Endothelial cell of umbilical vein (primary cell): ENCODE results near the gene ENPP3. TPM values are rescaled to one million over a fixed set of nuclear protein-coding genes. Genes with fewer than 3 reads are reported as not detected.

Experiments
- BruUV-seq: library from RNA; stranded (reverse); fragments of 400-500 nt; replicated peaks from 2 replicates; lab custom pipeline; 2021; lab: Mats Ljungman, UMichigan
- CTCF ChIA-PET: fragments of 300-600, 350-600 bp; sonication (Branson Sonifier 250); formaldehyde crosslinking; loops from one replicate; lab custom pipeline; 2021; ENCODE audit warnings: antibody characterized with exemption, inconsistent platforms; lab: Charles Lee
- POLR2A ChIA-PET: fragments of 300-600, 350-600 bp; sonication (Branson Sonifier 250); formaldehyde crosslinking; loops from one replicate; lab custom pipeline; 2021; ENCODE audit warnings: antibody characterized with exemption, inconsistent platforms; lab: Charles Lee
- DNase-seq: peaks from one replicate; pipeline ENCODE4 v3.0.0-alpha.2; 2011; ENCODE audit warnings: low read depth, low spot score
- FAIRE-seq: peaks from 2 replicates; lab custom pipeline; 2011; peaks lifted over from hg19 to GRCh38; lab: Jason Lieb, UNC
- H2AFZ ChIP-seq: 2 replicates; pipeline ENCODE4 v1.6.0; 2012; ENCODE audit warnings: low read depth, low read length, control low read depth, inconsistent platforms
- H3K27ac ChIP-seq: 2 replicates; pipeline ENCODE4 v1.5.1; 2011; ENCODE audit warnings: low read depth, mild to moderate bottlenecking, control low read depth, low read length, moderate library complexity; ENCODE audit not compliant: insufficient read depth
- H3K27me3 ChIP-seq, 2 experiments: 2 replicates each; pipeline versions ENCODE4 v1.6.0 to v1.6.1; 2011; ENCODE audit warnings: low read length in 2 of 2, mixed read lengths in 1 of 2; ENCODE audit not compliant: control insufficient read depth in 2 of 2, insufficient read depth in 2 of 2
- H3K36me3 ChIP-seq, 2 experiments: 2 replicates in 1 of 2; 3 replicates in 1 of 2; pipeline ENCODE4 v1.5.1; 2011; ENCODE audit warnings: low read length in 2 of 2, mild to moderate bottlenecking in 1 of 2, moderate library complexity in 1 of 2; ENCODE audit not compliant: control insufficient read depth in 2 of 2, insufficient read depth in 2 of 2; ENCODE audit errors: extremely low read depth in 1 of 2
- H3K4me1 ChIP-seq: 3 replicates; pipeline ENCODE4 v1.5.1; 2011; ENCODE audit warnings: mild to moderate bottlenecking, low read length; ENCODE audit not compliant: control insufficient read depth, insufficient read depth; ENCODE audit errors: extremely low read depth
- H3K4me2 ChIP-seq: 2 replicates; pipeline ENCODE4 v1.6.1; 2011; ENCODE audit warnings: low read length, control low read depth, mixed read lengths; ENCODE audit not compliant: insufficient read depth
- H3K4me3 ChIP-seq, 3 experiments: fragments of 200-600 bp in 1 of 3; sonication (generic), shearing (Covaris generic) in 1 of 3; replicated peaks in 1 of 3; 2 replicates each; pipeline ENCODE4 v1.5.1; 2011 to 2016; ENCODE audit warnings: control low read depth in 3 of 3, low read length in 3 of 3, mild to moderate bottlenecking in 2 of 3, inconsistent platforms in 1 of 3, low read depth in 1 of 3, moderate library complexity in 1 of 3; ENCODE audit not compliant: insufficient read depth in 1 of 3
- H3K79me2 ChIP-seq: 2 replicates; pipeline ENCODE4 v1.6.0; 2012; ENCODE audit warnings: low read length, inconsistent platforms; ENCODE audit not compliant: control insufficient read depth, insufficient read depth
- H3K9ac ChIP-seq: replicated peaks from 2 replicates; pipeline ENCODE3; 2011; ENCODE audit warnings: low read length, control low read depth; ENCODE audit not compliant: insufficient read depth; ENCODE audit errors: extremely low read depth
- H3K9me1 ChIP-seq: replicated peaks from 3 replicates; pipeline ENCODE4 v1.6.0; 2011; ENCODE audit warnings: mild to moderate bottlenecking, low read length; ENCODE audit not compliant: control insufficient read depth, insufficient read depth; ENCODE audit errors: extremely low read depth
- H3K9me3 ChIP-seq: replicated peaks from 2 replicates; pipeline ENCODE4 v1.5.1; 2012; ENCODE audit warnings: low read length, inconsistent platforms; ENCODE audit not compliant: control insufficient read depth, insufficient read depth
- H4K20me1 ChIP-seq: replicated peaks from 2 replicates; pipeline ENCODE3; 2011; ENCODE audit warnings: mild to moderate bottlenecking, low read length; ENCODE audit not compliant: control insufficient read depth, insufficient read depth; ENCODE audit errors: extremely low read depth
- EZH2 ChIP-seq: IDR thresholded peaks from 2 replicates; pipeline ENCODE4 v1.6.1; 2012; ENCODE audit warnings: borderline replicate concordance, low read depth, mild to moderate bottlenecking, moderate library complexity, low read length, inconsistent platforms; ENCODE audit not compliant: severe bottlenecking
- GATA2 ChIP-seq: IDR thresholded peaks from 2 replicates; pipeline ENCODE4 v1.7.0; 2011; ENCODE audit warnings: low read depth, mild to moderate bottlenecking, moderate library complexity, mixed read lengths, low read length; ENCODE audit not compliant: insufficient read length, insufficient read depth
- JUN ChIP-seq: IDR thresholded peaks from 2 replicates; pipeline ENCODE4 v1.6.1; 2011; ENCODE audit warnings: borderline replicate concordance, low read depth; ENCODE audit not compliant: insufficient read length, insufficient read depth
- POLR2A ChIP-seq: IDR thresholded peaks from 2 replicates; pipeline ENCODE4 v1.6.1; 2012; ENCODE audit warnings: low read depth, mild to moderate bottlenecking, control low read depth, low read length
- POLR2AphosphoS5 ChIP-seq: IDR thresholded peaks from 2 replicates; pipeline ENCODE4 v1.6.1; 2012; ENCODE audit warnings: low read depth, mild to moderate bottlenecking, control low read depth, low read length, moderate library complexity; ENCODE audit not compliant: insufficient read depth
- dilution Hi-C: fragments of 300-500 bp; cut with MboI; formaldehyde crosslinking; loops from one replicate; pipeline ENCODE4 v1.15.0; 2019; ENCODE audit warnings: low sequenced_read_pairs; ENCODE audit not compliant: extremely low pct_ligation_motif_present
- intact Hi-C: fragments of 100-400 bp; cut with micrococcal nuclease; formaldehyde crosslinking; loops from one replicate; pipeline ENCODE4 v1.10.0; 2022
- polyA plus RNA-seq, 4 experiments: library from polyadenylated mRNA; depleted of rRNA in 3 of 4; stranded (reverse) in 3 of 4; unstranded in 1 of 4; fragments of >200 nt; gene quantifications; 2 replicates each; pipeline versions ENCODE4 v1.2.1 to v1.2.3, GENCODE V29; 2011 to 2012; ENCODE audit warnings: missing spikeins in 1 of 4
- total RNA-seq: library from RNA; stranded (reverse); gene quantifications from 2 replicates; pipeline ENCODE4 v1.2.3, GENCODE V29; 2021
- TF ChIP-seq, protein P1 (sequence below), 2 donors: IDR thresholded peaks; 1 replicate in 1 of 2; 2 replicates in 1 of 2; pipeline ENCODE4 v1.5.1; 2011; ENCODE audit warnings: low read length in 2 of 2, mild to moderate bottlenecking in 2 of 2, moderate library complexity in 2 of 2, control low read depth in 1 of 2, inconsistent platforms in 1 of 2, low read depth in 1 of 2; ENCODE audit not compliant: insufficient read depth in 1 of 2; ENCODE audit errors: extremely low read depth in 1 of 2

Gene ENPP3
- total and polyA plus RNA-seq, 2 donors (not counting 3 experiments of a cell fraction or from before 2014, with no cell fraction given), result not detected

DNA sequence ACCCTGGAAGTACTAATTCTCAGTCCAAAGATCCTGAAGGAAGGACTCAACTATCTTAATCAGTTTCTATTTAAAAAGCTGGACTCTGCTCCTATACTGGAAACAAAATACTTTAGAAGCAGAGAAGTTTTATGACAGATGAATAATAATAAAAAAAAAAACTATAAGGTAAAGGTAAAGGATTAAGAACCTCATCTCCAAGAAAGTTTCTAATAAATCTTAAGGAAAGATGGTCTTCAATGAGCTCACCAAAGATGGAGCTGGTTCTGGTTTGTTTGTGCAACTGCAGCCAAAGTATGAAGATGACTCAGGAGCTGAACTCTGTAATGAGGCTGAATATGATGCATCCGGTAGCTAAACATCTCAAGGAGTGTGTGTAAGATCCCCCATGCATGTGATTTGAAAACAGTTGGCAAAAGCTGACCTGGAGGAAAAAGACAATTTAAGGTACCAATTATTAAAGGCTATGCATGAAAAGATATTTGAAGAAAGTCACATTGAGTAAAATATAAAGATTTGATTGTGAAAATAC lies 34.3 kb upstream of the ENPP3 start:
- FAIRE-seq (no peak), DNase-seq (no peak)
- H3K4me1 ChIP-seq, result no peaks in the 10 kb centered on the region
- H3K79me2 ChIP-seq, result no peaks in the 10 kb centered on the region
- no peaks in the 10 kb centered on the region for H3K9me3 ChIP-seq
- TF ChIP-seq GATA2, result no peak
- TF ChIP-seq EZH2, result no peak
- ChIA-PET POLR2A (no interaction called here), CTCF (interaction anchor here (2.1 to 2.2 kb wide), 2 partner anchors 17 to 25 kb away, joined by 8 read pairs; partner anchors contain the start of gene MED23)
- no TSS peak for BruUV-seq
- H3K9ac ChIP-seq, result no peak overlapping the region
- H4K20me1 ChIP-seq, result no peaks in the 10 kb centered on the region
- intact Hi-C loops, result no loop called here
- H2AFZ ChIP-seq, result no peak overlapping the region
- no peak overlapping the region for H3K4me2 ChIP-seq
- H3K27ac ChIP-seq, result no peak overlapping the region
- H3K4me3 ChIP-seq, result no peak overlapping the region
- dilution Hi-C loops, result no loop called here
- H3K36me3 ChIP-seq, result peaks cover 11 to 28% of the 10 kb centered on the region in 2 experiments
- H3K27me3 ChIP-seq, result no peaks in the 10 kb centered on the region
- H3K9me1 ChIP-seq, result no peaks in the 10 kb centered on the region

DNA sequence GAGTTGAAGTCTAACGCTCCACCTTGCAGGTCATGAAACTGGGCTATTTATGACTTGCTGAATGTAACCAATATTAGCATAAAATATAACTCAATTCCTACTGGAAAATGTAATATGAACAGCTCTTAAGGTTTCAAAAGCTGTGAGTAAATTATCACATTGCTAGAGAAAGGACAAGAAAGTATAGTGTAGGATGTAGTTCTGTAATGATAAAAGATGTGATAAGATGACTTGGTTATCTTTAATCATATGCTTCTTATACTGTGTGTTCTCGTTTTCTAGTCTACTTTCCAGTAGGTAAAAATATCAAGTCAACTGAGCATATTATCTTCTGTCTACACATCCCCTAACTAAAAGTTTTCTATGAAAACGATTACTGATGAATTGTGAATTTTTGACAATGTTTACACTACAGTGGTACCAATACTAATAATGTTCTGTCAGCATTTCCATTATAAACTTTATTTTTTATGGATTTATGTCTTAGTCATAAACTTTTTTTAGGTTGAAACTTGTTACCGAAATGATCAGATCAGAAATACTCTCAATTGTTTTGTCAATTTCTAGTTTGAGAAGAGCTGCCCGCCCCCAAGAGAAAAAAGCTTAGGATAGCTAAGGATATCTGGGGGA lies 23.7 kb upstream of the ENPP3 start:
- H3K27me3 ChIP-seq, result no peaks in the 10 kb centered on the region
- H3K9me3 ChIP-seq, result no peaks in the 10 kb centered on the region
- H4K20me1 ChIP-seq, result no peaks in the 10 kb centered on the region
- H3K4me1 ChIP-seq, result no peaks in the 10 kb centered on the region
- peaks cover 15 to 31% of the 10 kb centered on the region in 2 experiments for H3K36me3 ChIP-seq
- H3K9ac ChIP-seq, result no peak overlapping the region
- no peak for DNase-seq
- intact Hi-C loops (loop anchor here (2.0 kb wide), 1 partner anchor 13 kb away; no protein-coding TSS in a partner anchor), dilution Hi-C loops (no loop called here)
- H3K9me1 ChIP-seq, result no peaks in the 10 kb centered on the region
- TF ChIP-seq, protein P1, sequence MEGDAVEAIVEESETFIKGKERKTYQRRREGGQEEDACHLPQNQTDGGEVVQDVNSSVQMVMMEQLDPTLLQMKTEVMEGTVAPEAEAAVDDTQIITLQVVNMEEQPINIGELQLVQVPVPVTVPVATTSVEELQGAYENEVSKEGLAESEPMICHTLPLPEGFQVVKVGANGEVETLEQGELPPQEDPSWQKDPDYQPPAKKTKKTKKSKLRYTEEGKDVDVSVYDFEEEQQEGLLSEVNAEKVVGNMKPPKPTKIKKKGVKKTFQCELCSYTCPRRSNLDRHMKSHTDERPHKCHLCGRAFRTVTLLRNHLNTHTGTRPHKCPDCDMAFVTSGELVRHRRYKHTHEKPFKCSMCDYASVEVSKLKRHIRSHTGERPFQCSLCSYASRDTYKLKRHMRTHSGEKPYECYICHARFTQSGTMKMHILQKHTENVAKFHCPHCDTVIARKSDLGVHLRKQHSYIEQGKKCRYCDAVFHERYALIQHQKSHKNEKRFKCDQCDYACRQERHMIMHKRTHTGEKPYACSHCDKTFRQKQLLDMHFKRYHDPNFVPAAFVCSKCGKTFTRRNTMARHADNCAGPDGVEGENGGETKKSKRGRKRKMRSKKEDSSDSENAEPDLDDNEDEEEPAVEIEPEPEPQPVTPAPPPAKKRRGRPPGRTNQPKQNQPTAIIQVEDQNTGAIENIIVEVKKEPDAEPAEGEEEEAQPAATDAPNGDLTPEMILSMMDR (IDR thresholded peaks at IDR 0.05; ENCODE audit: extremely low read depth in 1 of 2, insufficient read depth in 1 of 2, low read depth in 1 of 2, low read length in 2 of 2), result no peak
- TF ChIP-seq GATA2 (no peak), POLR2AphosphoS5 (no peak), POLR2A (no peak), JUN (no peak)
- POLR2A ChIA-PET, result no interaction called here
- CTCF ChIA-PET, result interaction anchor here (1.0 kb wide), 1 partner anchor 15 kb away, joined by 3 read pairs; no protein-coding TSS in a partner anchor
- FAIRE-seq, result no peak
- no peak overlapping the region for H2AFZ ChIP-seq
- H3K79me2 ChIP-seq, result no peaks in the 10 kb centered on the region
- no peak overlapping the region for H3K4me3 ChIP-seq
- no peak overlapping the region for H3K4me2 ChIP-seq
- BruUV-seq, result no TSS peak
- no peak overlapping the region for H3K27ac ChIP-seq
